NCI-H2107 (cell line): ENCODE measurements around the gene VGLL4.

Experiments used
- DNase-seq: peaks from one replicate; lab custom pipeline; 2025; lab: John Stamatoyannopoulos, UW

Gene VGLL4

DNA sequence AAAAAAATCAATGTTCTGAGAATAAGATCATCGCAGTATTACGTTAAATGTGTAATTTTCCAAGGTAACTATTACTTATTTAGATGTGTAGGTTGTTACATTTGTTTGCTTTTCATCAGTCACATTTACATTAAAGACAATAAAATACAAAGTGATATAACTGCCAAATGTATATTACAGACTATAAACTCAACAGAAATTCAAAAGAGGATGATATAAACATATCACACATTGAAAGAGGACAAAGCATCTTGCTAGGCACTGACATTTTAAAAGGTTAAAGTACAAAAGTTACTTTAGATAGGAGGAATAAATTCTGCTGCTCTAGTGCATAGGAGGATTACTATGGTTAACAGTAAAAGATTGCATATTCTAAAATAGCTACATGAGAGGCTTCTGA, 16.1 kb downstream of the VGLL4 start:
- DNase-seq = no peak

DNA sequence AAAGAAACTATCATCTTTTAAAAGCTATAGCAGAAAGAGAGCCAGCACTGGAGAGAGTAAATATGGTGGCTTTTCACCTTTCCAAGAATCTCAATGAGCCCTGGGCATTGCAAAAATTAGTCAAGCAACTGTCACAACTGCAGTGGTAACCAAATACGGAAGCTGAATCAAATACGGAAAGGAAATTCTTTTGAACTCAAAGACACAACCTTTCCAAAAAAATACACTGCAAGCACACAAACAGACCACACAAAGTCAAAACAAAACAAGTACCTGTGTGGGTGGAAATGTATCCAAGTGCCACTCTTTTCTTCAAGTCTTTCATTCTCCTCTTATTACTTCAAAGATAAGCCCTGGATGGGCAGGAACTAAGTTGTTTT, 17.6 kb downstream of the VGLL4 start:
- no peak for DNase-seq

DNA sequence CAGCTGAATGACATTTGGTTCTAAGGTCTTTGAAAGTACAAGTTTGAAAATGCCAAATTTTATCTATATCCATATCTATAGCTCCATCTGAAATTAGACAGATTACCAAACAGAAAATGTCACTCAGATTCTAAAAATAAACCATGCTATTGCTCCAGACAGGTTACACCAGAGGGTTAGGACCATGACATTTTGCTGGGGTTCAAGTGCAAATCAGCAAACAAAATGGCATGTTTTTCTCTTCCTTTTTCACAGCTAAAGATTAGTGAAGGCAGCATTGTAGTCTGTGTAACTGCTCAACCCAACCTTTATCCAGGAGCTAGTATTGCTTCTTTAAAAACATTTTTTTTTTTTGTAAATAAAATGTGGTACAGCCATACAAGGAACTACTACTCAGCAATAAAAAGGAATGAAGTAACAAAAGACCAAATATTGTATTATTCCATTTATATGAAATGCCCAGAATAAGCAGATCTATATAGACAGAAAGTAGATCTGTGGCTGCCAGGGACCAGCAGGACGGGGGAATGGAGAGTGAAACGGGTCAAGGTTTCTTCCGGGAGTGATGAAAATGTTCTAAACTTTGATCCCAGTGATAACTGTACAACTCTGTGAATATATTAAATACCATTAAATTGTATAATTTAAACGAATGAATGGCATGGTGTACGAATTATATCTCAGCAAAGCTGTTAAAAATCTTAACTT, 18.2 kb downstream of the VGLL4 start:
- no peak for DNase-seq

DNA sequence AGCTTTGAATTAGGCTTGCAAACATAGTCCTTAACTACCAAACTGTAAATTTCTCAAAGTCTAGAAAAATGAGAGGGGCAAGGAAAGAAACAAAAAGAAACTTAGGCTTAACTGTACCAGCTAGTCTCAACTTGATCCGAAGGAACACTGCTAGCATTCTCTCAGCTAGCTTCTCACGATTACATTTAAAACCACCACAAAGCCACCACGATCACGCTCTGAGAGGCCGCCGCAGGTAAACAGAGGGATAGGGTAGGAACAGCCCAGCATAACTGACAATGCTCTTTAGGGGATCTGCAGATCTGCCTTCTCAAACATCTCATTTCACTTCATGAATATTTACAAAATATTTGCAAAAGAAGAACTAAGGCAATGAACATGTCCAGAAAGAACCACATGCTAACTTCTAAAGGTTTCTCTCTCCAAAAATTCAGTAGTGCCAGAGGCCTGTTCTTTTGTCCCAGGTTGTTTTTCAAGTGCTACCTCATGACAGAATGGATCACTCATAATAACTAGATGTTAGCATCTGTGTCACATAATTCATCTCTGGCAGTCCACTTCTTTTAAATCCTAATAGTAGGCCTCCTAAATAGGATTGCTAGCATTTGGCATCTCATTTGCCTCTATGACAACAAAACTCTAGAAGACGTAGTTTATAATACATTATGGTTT, 18.9 kb downstream of the VGLL4 start:
- no peak for DNase-seq

DNA sequence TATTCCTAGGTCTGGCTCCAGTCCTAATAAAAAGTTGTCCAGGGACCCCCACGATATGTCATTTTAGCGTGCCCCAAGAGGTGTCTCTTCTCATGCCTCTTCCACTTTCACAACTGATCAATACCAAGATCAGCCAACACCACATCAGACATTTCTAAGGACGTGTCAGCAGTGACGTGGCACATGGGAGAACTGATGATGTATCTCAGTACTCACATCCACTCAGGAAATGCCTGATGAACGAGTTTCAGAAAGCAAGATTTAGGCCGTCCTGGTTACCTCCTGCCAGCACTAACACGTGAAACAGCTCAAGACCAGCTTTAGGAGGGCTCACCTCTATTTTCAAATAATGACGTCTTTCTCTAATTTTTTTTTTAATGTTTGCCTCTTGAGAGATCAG, 19.6 kb downstream of the VGLL4 start:
- no peak for DNase-seq

DNA sequence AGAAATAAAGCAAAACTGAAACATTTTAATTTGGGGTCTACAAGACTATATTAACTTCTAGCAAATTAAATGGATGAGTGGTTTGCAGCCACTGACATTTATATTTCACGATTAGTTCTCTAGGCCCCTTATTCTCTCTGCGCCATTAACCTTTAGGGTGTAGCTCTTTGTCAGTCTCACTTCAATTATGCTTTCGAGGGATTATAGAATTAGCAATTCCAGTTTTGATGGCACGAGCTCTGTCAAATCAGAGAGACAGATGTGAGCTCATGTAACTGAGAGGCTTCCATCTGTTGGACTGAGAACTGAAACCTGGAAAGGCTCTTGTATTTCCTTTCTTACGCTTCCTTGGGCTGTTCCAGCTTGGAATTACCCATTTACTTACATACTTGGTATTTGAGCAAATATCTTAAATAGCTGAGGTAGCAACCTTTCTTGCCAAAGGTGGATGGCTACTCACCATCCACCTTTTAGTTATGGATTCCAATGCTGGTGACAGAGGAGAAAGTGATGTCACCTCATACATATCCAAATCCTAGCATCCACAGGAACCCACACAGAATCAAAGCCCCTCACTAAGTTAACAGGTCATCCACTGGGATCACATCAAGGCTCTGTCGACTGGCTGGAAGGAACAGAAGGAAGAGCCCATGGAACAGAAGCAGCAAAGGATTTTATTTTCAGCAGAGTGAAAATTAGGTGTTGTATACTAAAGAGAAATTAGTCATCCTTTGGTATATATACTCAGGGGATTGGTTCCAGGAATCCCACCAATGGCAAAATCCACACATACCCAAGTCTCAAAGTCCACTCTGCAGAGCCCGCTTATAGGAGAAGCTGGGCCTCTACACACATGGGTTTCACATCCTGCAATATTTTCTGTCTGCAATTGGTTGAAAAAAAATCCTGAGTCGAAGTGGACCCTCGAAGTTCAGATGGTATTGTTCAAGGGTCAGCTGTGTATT, 20.8 kb downstream of the VGLL4 start:
- no peak for DNase-seq

DNA sequence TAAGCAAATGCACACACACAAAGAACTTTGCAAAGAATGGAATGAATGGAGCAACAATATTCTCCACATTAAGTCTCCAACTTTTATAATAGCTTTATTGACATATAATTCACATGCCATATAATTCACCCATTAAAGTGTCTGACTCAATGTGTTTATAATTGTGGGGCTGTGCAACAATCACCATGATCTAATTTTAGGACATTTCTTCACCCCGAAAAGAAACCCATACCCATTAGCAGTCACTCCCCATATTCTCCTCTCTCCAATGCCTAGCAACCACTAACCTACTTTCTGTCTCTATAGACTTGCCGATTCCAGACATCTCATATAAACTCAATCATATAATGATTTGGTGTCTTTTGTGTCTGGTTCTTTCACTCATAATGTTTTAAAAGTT, 22.6 kb downstream of the VGLL4 start:
- no peak for DNase-seq

DNA sequence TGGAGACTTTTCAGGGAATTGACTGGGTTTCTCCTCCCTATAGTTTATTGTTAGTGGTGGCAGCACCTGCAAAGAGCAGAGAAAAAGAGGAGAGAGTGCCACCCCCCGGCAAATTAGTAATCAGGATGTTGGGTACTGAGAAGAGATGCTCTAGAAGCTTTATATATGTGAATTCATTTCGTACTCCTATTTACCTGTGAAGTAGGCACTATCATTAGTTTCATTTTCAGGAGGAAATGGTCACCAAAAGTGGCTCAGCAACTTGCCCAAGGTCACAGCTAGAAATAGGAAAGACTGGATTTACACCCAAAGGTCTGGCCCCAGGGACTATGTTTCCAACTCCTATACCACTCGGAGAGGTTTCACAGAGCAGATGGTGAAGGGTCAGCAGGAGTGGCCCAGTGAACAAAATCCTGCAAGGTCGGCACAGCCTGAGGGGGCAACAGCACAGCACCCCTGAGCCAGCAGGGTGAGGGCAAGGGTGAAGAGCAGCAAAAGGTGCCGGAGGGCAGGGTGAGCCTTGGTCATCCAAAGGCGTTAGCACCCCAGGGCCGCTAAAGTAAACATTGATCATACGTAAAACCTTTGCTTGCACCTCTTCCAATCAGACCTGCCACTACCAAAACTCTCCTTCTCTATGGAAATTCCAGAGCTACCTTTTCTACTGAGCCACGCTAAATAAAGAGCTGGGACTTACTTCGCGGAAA, 23.6 kb downstream of the VGLL4 start:
- no peak for DNase-seq

DNA sequence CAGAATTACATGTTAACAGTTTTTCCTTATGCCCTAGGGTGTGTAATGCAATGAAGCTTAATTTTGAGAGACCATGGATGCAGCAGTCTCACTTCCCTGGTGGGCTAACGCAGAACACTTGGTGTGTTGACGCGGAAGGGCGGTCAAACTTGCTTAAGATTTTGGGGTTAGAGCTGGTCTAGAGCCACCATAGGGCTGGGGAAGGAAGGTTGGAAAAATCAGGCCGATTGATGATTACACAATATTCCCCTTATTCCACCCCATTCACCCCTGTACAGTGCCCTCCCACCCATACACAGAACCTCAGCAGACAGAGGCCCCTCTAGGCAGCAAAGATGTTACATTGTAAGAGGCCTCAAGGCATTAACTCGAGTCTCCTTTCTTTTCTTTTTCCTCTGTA, 24.3 kb downstream of the VGLL4 start:
- DNase-seq = no peak

DNA sequence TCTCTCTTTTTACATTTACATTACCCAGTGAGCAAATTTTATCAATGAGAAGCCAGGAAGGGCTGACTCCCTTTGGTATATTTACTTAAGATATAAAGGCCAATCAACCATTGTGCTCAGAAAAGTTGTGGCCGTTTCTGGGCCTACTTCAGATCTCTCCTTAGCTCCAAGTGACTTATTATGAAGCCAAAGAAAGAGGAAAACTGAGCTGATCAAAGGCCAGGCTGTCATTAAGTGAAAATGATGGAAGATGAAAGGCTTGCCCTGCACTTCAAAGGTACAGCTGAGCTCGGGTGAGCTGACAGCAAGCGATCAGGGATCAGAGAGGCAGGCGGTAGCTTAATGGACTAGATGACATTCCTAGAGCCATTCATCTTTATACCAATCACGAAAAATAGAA, 24.8 kb downstream of the VGLL4 start:
- no peak for DNase-seq

DNA sequence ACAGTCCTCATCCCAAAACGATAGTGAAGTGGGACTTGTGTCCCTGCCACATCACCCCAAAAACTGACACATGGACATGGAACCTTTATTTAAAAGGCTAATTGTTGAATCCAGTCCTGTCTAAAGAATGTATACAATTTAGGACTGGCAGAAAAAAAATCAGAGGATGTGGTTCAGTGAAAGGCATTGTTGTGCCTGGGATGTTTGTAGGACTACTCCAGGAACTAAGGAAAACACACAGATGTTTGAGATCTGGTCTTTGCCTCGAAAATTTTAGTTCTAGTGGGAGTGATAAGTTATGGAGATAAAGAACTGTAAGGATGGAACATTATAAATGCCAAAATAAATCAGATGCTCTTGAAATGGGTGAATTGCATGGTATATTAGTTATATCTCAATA, 27.2 kb downstream of the VGLL4 start:
- no peak for DNase-seq

DNA sequence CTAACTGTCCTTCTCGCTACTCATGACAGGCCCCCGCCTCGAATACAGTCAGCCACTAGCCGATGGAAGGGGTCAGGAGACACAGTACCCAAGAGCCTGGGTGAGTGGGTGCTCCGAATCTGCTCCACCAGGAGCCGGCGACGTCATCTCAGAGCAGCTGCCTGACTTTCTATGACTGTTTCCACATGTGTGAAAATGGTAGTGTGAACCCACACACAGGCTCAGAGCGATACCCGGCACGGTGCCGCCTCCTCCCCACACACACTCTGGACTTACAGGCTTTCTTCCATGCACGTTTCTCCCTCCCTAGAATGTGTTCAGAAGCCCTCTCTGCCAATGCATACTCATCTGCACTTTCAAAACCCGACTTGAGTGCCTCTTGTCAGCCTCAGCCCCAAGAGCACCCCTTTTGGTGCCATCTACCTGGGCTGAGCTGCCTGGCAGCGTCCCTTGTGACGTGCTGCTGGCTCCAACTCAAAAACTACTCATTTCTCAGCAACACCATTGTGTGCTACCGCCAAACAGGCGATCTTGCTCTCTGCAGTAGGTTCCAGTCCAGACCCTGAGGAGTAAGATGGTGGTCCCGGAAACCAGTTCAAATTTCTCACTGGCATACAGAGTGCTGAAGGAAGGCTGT, 29.7 kb downstream of the VGLL4 start:
- DNase-seq = no peak

DNA sequence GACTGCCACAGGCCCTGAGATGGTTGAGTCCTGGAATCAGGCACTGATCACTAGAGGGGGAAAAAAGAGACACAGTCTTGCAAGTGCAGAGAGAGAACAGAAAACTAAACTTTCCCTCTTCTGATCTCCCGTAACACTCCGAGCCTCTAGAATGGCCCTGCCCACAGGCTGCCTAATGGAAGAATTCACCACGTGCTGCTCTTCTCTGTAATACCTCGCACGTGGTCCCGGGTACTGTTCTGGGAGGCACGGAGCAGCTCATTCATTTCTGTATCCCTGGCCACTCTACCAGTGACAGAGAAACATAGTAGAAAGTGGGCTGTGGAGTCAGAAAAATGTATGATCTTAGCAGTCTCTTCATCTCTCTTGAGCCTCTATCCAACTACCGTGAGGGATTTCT, 30.4 kb downstream of the VGLL4 start:
- DNase-seq = no peak

DNA sequence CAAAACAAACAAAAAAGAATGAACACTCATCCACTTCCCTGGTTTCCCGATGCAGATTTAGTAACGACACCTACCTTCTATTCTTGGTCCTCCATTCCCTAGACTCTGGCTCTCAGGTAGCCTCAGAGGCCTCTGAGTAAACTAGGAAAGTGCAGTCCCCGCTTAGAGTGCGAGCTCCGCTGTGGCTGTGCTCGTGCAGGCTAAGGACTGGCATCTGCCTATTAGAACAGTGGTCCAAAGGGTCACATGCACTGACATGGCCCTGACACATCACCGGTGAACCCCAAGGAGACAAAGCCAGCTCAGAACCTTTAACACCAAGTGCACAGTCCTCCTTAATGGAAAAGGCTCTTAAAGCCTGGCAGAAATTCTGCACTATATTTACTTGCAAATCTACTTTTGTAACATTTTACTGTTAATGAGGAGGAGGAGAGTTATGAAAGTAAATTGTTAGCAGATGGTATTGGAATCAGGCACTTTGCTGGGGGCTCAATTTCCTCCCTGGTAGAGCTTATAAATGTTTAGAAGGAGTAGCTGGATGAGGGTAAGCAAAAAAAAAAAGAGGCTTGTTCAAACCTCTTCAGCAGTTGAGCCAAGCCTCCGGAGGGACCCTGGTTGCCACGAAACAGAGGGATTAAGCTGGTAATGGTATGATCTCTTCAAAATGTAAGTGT, 31.1 kb downstream of the VGLL4 start:
- no peak for DNase-seq

DNA sequence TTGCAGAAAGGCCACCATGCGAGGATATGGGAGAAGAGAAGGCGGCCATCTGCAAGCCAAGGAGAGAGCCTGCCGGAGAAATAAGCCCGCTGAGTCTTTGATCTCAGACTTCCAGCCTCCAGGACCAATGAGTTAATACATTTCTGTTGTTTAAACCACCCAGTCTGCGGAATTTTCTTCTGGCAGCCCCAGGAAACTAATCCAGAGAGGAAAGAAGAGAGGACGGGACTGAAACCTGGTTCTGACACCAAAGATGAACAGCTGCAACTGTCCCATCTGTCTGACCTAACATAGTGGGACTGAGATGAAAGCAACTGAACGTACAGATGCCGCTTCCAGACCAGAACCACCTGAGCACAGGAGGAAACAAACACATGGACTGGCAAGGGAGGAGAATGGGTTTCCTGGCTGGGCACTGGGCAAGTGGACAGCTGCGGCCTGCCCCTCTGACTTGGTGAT, 32.3 kb downstream of the VGLL4 start:
- no peak for DNase-seq

DNA sequence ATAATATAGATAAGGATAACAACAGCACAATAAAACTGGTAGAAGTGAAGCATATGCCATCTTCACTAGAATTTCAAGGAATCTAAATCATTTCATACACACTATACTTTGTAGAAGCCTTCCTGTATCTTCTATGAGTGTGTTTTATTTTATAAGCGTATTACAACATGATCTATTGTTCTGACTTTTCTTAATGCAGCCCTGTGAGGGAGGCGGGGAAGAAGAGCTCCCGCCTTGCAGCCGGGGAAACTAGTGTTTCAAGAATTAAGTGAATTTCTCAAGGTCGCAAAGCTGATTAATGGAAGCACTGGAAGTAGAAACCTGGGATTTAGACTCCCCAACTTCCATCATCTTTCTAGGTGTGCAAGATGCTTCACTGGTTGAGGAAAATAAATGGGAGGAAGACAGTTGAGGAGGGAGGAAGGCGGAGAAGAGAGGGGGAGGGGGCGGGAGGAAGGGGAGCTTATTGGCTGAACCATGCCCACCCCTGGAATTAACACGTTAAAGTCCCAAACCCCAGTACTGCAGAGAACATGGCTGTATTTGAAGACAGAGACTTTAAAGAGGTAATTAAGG, 32.9 kb downstream of the VGLL4 start:
- no peak for DNase-seq

DNA sequence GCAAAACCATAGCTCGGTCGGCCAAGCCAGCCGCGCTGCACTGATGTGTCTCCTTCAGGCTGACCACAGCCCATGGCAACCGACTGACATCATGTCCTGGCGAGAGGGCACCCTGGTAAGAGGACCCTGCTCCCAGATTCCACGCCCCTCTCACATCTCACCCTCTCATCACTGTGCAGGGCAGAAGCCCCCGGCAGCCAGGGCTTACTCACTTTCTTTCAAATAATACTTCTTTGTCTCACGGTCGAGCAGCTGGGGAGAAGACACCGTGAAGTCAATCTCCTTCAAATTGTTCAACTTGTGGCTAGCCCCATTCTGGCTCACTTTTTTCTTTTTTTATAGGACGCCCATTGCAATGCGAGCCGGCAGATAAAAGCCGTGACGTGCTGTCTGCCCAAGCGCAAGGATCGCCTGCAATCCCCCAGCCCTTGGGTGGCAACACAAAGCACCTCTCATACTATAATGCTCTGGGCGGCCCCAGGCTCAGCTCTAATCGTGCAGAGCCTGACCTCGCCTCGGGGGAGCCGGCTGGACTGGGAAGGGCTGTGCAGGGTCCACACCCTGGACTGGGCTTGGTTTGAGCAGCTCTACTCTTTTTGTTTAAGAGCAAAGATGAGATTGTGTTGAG, 33.6 kb downstream of the VGLL4 start:
- no peak for DNase-seq

DNA sequence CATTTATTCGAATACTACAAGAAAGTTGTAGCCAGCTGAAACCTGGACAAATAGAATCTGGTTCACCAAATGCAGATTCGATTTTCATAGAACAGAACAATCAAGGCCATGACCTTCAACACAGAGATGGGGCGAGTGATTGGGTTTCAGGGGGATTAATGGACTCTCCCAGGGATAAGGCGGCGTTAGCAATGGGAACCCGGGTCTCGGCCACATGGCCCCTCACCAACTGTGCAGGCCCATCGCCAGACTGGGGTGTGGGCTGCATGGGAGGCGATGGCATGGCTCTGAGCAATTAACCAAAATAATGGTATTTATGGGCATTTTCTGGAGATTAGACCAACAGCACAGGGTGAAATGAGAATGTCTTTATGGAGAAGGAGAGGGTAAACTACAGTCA, 34.2 kb downstream of the VGLL4 start:
- DNase-seq = no peak

DNA sequence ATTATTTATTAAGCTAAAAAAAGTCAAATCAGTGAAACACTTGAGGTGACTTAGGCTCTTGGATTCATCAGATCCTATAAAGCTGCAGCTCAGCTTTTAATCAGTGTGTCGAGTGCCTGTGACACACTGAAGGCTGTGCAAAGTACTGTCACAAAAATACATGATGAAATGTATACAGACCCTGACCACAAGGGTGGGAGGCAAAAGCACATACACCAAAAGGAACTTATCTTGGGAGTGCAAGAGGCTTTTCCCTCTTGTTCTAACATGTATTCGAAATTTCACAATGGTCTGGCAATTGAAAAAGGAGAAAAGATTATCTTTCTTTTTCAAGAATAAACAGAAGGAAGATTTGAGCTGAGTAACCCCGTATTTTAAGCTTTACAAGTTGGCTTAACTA, 35.9 kb downstream of the VGLL4 start:
- no peak for DNase-seq

DNA sequence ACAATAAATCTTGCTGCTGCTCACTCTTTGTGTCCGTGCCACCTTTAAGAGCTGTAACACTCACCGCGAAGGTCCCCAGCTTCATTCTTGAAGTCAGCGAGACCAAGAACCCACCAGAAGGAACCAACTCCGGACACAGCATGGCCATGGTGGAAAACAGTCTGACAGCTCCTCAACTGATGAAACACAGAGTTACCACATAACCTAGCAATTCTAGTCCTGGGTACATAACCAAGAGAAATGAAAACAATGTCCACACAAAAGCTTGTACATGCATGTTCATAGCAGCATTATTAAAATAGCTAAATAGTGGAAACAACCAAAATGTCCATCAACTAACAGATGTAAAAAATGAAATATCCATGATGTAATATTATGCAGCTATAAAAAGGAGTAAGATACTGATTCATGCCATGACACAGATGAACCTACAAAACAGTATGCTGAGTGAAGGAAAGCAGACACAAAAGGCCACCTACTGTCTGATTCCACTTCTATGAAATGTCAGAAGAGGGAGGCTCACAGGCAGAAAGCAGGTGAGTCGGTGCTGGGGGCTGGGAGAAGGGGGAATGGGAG, 36.8 kb downstream of the VGLL4 start:
- DNase-seq = no peak
